ENCODE data around the gene NELL2.
"Not testable (repeated sequence)": the region's sequence is repeated elsewhere in the genome, so short reads cannot be mapped to it uniquely, and the experiment has no call there.

The NELL2 gene

DNA sequence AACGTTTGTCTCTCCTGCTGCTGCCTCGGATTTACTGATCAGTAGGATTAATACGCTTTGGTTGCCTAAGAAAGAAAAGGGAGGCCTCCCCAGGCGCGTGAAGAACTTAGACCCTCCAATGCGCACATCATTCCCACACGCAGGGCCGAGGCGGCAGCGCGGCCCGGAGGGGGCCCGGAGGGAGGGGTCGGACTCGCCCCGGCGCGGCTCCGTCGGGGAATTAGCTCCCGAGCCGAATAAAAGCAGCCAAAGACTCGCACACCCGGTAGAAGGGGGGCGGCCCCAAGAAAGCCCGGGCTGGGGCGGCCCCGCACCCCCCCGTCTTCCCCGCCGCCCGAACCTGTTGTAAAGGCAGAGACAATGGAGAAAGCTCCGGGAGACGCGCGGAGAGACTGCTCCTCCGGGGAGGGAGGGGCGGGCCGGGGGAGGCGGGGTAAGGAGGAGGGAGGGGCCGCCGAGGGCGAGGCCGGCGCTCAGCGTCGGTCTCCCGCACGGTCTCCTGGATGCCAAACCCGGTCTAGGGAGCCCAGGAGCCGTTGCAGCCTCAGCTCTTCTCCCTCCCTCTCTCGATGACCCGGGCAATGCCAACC is at the start of gene NELL2:
Gene NELL2, minus strand, starts transcription at position 362 of the 590 bp plus-strand sequence. CDS start 446 bp downstream, outside the sequence.
- DNase-seq, result peak; percentile 89

DNA sequence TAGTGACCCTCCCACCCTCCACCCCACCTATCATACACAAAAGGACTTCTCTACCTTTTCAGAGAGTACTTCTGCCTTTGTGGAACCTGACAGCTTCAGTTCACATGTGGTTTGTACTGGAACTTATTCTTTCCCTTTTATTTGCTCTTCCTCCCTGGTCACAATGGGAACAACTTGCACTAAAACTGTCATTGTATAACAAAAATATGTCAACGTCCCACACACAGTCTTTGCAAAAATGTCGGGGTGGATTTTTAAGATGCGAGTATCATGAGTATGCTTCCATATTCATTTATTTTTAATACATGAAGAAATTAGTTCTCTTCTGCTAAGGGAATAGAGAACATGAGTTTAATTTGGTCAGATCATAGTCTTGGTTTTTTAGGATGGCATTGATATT is 45.6 kb upstream of the NELL2 start:
- DNase-seq, result no peak

DNA sequence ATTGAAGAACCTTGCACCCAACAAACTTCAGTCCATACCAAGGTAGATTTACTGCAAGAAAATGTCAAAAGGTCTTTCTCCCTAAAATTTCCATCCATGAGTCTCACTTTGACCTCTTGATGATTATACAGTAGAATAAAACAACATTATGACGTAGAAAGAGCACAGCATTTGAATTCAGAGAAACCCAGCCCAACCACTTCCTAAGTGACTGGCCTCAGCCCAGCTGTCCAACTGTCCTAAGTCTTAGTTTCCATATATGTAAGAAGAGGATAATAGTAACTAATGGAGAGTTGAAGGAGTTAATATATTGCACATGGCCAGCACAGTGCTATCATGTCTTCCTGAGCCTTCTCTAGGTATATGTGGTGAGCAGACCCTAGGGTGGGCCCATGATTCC is 41.0 kb upstream of the NELL2 start:
- DNase-seq, result no peak

DNA sequence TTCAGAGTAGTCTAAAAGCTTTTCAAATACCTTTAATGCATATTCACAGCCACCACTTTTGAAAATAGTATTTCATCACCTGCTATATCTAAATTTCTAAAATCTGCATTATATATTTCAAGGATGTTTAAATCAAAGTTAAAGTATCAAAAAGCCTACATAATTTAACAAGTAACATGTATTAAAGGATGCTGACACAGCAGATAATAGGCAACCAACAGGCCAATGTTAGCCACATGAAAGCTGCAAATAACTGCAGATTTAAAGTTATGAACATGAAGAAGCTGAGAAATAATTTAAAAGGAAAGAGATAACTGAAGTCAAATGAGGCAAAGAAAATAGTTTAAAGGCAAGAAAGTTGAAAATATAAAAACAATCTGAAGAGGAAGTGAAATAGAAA is 39.8 kb upstream of the NELL2 start:
- DNase-seq, result no peak

DNA sequence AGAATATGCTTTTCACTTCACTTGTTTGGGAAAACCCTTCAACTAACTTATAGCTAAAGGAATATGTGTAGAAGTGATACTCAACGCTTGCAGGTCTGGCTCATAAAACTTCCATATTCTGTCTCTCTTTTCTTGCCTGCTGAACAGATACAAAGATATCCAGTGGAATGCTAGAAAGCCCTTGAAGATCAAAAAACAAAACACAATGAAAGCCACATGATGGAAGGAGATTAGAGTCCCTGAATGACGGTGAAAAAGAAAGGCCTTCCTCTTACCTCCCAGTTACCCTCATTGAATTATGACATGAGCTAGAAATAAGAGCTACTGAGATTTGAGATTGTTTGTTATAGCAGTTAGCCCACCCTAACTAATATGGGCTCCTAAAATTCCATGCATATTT is 28.2 kb upstream of the NELL2 start:
- DNase-seq, result no peak

DNA sequence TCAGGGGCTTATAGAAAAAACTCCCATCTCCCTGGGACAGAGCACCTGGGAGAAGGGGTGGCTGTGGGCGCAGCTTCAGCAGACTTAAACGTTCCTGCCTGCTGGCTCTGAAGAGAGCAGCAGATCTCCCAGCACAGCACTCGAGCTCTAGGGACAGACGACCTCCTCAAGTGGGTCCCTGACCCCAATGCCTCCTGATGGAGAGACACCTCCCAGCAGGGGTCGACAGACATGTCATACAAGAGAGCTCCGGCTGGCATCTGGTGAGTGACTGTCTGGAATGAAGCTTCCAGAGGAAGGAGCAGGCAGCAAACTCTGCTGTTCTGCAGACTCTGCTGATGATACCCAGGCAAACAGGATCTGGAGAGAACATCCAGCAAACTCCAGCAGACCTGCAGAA is 22.0 kb upstream of the NELL2 start:
- DNase-seq, result not testable (repeated sequence)

DNA sequence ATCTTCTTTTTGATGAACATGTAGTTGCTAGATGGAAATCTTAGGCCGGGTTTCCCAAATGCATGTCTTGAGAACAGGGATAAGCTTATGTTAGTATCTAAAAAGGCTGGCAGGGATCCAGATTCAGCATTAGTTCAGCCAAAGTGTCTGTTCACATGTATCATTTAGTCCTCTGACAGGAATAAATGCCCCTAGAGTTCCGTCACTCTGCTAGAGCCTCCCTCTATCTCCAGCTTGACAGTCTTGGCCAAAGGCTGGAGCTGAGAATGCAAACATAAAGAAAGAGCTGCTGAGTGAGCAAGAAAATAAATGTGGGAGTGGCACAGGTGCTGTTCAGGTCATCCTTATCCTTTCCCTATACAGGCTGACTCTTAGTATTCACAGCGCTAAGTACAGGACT is 13.8 kb upstream of the NELL2 start:
- DNase-seq, result no peak

DNA sequence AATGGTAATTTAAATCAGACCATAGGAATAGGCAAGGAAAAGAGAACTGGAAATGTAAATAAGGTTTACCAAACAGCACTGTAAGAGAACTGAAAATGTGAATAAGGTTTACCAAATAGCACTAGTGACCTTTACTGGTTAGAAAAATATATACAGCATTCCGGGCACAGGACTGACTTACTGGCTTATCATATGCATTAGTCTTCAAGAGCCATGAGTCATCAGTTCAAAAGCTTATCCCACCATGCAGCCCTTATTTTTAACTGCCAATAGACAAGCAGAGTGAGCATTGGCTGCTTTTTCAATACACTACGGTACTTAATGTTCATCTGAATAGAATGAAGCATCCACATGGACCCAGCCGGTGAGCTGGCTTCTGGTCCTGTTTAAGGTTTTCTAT is 13.0 kb upstream of the NELL2 start:
- DNase-seq, result no peak

DNA sequence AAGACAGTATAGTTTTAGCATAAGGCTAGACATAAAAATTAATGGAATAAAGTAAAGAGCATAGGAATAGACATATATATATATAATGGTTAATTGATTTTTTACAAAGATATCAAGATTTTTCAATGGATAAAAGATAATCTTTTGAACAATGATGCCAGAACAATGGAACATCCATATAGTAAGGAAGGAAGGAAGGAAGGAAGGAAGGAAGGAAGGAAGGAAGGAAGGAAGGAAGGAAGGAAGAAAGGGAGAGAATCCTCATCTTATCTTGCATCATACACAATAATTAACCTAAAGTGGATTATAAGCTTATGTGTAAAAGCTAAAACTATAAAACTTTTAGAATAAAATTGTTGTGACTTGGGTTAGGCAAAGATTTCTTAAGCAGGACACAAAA is 9.8 kb upstream of the NELL2 start:
- DNase-seq, result no peak

DNA sequence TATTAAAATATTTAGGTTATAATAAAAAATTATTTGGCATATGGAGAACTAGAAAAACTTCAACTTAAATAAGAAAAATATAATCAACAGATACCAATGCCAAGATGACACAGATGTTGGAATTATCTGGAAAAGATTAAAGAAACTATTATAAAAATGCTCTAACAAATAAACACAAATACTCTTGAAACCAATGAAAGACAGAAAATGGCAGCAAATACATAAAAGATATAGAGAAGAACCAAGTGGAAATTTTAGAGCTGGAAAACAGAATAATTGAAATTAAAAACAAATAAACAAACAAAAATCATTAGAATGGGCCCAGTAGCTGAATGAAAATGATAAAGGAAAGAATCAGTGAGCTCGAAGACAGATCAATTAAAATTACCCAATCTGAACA is 5.1 kb upstream of the NELL2 start:
- no peak for DNase-seq

DNA sequence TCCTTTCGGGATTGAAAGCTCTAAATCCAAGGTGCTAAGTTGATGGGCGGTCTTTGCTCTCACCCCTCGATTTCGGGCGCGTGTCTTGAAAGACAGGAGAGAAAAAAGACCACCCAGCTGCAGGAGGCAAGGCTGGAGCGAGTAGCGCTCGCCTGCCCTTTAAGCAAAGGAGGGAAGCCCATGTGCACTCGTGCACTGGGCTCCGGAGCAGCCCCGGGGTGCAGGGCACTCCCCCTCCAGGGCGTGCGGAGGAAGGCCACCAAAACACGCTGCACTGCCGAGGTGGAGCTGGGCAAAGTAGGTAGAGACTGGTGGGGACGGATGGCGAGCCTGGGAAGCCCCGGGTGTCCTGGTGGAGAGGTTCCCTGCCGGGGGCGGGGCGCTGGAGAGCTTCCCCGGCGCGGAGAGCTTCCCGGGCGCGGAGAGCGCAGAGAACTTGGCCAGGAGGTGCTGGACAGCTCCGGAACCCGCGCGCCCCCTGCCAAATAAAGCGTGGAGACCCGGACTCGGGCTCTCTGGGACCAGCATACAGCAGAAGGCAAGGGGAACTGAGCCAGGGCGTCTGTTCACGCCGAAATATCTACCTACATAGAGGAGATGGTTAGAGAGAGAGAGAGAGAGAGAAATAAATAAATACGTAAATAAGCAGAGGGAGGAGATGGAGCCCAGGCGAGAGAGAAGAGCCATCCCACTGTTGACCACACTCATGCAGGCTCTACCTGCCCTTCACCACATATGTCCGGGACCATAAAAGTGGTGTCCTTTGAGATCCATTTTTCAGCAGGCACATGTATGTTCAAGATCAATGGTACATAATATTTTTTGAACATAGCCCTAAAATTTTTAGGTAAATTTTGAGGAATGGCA is 662 bp upstream of the NELL2 start:
- peak; percentile 89 for DNase-seq

DNA sequence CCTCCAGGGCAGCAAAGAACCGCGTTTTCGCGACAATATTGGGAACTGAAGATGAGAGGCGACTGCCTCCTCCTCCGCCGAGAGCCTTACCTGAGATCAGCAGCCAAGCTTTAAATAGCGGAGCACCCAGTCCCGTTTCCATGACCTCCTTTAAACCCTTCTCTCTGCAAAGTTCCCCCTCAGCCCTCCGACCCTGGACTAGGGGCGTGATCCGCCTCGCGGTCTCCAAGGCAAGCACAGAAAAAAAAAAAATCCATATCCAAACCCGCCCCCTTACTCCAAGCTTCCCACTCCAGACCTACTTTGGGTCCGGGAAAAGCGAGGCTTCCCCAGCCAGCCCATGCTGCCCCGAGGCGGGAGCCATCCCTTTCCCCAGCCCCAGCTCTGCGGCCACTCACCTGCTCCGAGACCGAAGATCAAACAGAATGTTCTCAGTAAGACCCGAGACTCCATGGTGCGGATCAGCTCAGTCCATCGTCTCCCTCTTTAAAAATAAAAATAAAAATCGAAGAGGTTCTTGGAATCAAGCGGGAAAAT is 630 bp downstream of the NELL2 start:
- peak; percentile 58 for DNase-seq

DNA sequence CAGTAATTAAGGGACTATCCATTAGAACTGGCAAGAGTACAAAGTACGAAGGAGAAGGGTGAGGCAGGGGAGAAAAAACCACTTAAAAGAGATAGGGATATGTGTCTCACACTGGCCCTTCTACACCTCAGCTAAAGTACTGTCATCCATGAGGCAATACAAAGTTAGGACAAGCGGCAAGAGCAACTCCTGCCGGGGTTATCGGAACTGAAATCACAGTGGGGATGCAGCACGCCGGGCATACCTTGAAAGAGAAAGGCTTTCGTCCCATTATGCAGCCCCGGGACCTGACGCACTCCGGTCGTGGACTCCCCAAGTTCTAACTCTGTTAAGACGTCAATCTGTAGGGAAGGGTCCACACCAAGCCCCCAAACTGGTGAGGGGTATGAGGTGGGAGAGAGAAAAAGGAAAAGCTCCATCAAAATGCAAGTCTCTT is 1.1 kb downstream of the NELL2 start:
- DNase-seq, result no peak

DNA sequence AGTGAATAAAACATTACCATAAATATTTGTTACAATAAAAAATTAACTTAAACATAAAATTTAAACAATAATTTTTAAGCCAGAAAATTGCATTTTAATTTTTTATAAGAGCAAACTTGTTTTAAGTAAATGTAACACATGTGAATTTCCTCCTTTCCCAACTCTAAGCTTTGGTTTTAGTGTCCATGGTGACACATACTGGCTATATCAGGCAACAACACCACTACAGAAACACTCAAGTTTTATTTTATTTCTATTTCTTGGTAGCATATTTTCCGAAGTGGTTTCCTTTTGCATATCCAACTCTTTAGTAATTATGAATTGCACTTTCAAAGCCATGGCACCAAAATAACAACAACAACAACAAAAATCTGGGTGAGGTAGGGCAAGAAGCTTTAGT is 2.2 kb downstream of the NELL2 start:
- DNase-seq, result no peak

DNA sequence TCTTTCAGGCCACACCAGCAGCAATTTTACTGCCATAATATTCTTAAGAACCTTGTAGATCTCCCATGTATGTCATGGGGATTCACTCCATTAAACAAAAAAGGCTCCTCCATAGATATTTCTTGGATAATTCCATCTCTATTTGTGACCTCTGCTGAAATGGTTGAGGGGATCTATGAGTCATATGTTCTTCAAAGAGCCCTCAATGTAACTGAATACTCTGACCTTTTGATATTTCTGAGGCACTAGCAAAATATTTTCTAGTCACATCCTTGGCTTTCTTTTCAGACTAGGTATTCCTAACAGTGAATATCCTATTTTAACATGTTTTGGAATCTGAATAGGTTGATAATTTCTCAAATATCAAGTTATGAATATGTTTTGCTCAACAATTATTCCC is 6.6 kb downstream of the NELL2 start:
- DNase-seq, result no peak

DNA sequence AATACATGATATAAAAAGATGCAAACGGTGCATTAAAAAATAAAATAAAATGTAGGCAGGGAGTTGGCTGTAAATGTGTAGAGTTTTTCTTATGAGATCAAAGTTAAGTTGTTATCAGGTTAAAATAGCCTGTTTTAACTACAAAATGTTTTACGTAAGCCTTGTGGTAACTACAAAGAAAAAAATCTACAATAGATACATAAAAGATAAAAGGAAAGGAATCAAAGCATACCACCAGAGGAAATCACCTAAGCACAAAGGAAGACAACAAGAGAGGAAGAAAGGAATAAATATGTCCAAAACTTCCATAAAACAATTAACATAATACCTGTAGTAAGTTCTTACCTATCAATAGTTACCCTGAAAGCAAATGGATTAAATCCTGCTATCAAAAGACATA is 12.2 kb downstream of the NELL2 start:
- no peak for DNase-seq

DNA sequence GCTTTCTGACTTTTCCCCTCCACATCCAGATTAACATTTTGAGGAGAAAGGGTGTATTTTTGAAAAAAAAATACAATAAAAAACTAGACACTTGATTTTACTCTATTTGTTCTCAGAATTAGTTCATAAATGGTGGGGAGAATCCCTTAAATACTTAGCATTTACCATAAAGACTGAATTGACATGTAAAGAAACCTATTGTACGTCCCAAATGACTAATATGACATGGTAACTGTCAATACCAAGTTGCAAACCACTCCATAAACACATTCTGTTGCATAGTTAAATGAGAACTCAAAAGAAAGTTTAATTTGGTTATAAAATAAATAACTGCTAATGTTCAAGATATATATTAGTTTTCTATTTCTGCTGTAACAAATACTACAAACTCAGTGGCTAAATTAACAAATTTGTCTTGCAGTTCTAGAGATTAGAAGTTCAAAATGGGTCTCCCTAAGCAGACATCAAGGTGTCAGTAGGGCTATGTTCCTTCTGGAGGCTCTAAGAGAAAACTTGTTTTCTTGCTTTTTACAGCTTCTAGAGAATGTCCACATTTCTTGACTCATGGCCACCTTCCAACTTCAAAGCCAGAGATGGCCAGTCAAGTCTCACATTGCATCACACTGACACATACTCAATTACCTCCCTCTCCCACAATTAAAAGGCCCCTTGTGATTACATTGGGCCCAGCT is 16.0 kb downstream of the NELL2 start:
- DNase-seq, result no peak

DNA sequence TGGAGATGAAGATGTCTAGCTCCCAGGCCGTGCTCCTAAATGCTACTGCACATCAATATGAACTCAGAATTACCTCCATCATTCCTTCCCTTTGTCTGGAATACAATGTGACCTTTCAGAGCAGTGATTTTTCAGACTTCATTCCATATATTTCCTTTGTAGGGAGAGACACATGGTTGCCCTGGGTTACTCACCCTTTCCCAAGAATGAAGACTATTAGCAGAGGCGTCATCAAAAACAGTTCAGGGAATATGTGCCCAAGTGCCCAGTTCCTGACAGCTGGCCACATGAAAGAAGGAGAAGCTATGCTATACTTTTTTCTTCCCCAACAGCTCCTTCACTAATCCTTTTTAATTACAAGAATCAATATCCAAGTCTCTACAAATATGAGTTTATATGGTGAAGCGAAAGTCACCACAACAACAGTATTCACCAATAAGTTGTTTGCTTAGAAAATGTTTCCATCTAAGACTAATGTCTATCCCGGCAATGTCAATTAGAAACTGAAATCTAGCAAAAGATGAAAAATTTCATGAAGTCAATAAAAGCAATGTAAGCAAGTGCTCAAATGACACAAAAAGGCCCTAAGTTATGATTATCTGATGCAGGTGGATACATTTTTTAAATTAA is 17.8 kb downstream of the NELL2 start:
- no peak for DNase-seq

DNA sequence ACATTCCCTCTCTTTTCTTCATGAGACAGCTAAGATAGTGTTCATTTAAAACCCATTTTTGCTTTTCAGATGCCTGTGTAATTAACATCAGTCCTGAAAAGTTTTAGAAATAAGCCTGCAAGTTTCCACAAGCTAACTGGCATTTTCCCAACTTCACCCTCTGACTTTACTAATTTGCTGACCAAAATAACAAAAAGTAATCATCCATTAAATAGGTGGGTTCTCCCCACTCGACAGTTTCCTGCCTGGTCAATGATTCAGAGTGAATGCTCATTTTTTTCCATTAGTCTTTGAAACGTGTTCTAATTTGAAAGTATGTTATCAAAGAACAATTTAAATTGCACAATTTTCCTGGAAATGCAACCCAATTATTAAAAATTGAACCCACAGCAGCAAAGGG is 23.6 kb downstream of the NELL2 start:
- DNase-seq, result no peak

DNA sequence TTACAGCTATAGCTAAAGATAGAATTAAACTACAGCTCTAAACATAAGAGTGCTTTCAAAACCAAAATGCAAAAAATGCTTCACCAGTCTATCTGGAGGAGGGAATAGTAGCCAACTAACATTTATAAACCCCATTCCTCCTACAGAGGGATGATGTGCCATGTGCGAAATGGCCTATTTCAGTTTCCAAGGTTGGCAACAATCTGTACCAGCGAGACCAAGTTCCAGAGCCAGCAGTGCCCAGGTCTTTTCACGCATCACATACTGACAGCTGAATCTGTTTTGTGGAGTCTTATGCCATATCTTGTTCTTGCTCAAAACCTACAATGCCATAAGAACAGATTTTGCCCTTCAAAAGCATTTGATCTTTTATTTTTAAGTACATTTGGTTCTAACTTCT is 24.5 kb downstream of the NELL2 start:
- DNase-seq, result no peak

DNA sequence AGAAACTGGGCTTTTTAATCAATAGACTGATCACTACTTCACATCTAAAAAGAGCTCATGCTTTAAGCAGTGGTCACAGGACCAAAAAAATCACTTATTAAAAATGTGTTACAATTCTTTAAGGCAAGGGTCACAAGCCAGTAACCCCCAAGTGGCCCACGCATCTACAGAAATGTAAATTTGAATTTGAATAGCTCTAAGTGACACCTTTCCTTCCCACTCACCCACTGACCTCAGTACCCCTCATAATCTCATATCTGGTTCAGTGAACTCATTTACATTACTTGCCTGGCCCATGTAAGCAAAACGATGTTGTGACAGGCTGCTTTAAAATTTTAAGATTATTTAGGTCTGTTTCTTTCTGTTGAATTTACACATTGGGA is 27.4 kb downstream of the NELL2 start:
- no peak for DNase-seq

DNA sequence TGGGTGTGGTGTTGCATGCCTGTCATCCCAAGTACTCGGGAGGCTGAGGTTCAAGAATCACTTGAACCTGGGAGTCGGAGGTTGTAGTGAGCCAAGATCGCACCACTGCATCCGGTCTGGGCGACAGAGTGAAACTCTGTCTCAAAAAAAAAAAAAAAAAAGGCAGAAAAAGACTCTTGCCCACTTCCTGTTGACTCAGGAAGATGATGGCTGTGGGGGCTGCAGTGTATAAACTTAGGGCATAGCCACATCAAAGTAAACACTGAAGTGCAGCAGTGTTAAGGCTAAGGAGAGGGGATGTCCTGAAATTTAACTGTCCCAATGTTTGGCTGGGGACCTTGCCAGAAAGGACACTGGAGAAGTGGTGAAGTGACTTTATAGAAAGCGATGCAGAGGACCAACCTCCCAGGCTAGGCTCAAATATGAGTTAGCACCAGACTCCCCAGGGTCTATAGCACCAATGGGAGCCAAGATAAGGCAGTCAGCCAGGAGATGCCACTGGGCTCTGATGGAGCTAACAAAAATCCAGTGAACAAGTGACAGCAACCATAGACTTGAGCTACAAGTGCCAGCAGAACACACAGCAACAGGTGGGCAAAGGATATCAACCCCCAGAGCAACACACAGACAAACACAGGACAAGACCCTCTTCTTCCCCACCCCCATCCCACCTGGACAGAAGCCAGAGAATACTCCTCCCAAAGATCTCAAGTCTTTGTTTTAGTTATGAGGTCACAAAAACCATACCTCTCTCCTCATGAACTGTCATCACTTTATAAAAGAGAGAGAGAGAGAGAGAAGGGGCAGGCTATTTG is 28.0 kb downstream of the NELL2 start:
- no peak for DNase-seq

Measured in NCI-H1092 (cell line).